ENCODE measurements around the gene PCDHA10. TPM values are rescaled to one million over a fixed set of nuclear protein-coding genes. Genes with fewer than 3 reads are reported as not detected.
"Not testable (repeated sequence)": the region's sequence is repeated elsewhere in the genome, so short reads cannot be mapped to it uniquely, and the experiment has no call there.

Gene PCDHA10
- total RNA-seq, 1 donor from 2014 or later, result 18.3 TPM

DNA sequence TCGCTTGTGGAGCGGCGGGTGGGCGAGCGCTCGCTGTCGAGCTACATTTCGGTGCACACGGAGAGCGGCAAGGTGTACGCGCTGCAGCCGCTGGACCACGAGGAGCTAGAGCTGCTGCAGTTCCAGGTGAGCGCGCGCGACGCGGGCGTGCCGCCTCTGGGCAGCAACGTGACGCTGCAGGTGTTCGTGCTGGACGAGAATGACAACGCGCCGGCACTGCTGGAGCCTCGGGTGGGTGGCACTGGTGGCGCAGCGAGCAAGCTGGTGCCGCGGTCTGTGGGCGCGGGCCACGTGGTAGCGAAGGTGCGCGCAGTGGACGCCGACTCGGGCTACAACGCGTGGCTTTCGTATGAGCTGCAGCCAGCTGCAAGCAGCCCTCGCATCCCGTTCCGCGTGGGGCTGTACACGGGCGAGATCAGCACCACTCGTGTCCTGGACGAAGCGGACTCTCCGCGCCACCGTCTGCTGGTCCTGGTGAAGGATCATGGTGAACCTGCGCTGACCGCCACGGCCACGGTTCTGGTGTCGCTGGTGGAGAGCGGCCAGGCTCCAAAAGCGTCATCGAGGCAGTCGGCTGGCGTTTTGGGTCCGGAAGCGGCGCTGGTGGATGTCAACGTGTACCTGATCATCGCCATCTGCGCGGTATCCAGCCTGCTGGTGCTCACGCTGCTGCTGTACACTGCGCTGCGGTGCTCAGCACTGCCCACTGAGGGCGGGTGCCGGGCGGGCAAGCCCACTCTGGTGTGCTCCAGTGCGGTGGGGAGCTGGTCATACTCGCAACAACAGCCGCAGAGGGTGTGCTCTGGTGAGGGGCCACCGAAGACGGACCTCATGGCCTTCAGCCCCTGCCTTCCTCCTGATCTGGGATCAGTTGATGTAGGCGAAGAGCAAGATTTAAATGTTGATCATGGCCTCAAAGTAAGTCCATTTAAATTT is 12.6 kb upstream of the PCDHA10 start:
- Mint-ChIP-seq H3K9me3 (ENCODE audit: low read depth) (peaks cover 36% of the 10 kb centered on the region), H3K4me3 (ENCODE audit: low read depth) (no peak overlapping the region), H3K4me1 (ENCODE audit: low read depth) (no peaks in the 10 kb centered on the region), H3K27me3 (no peaks in the 10 kb centered on the region), H3K36me3 (ENCODE audit: insufficient read depth) (peaks cover 58% of the 10 kb centered on the region), H3K27ac (no peak overlapping the region)
- no peak for DNase-seq (ENCODE audit: low spot score, unreplicated experiment)
- no peak for TF ChIP-seq CTCF (IDR thresholded peaks at IDR 0.05; ENCODE audit: unreplicated experiment)

GRCh38 chr5:140848139-140849102 is 7.3 kb upstream of the PCDHA10 start, which contains the start of gene PCDHA9:
Gene PCDHA9, plus strand, starts transcription at chr5:140848382. Its CDS starts 114 bp downstream, at chr5:140848496.
- H3K4me1 Mint-ChIP-seq (ENCODE audit: low read depth); H3K27me3 Mint-ChIP-seq; DNase-seq (ENCODE audit: low spot score, unreplicated experiment): not testable (repeated sequence)
- Mint-ChIP-seq H3K27ac (peak within 1 kb of the TSS; percentile 37), H3K4me3 (ENCODE audit: low read depth) (peak within 1 kb of the TSS; percentile 48), H3K9me3 (ENCODE audit: low read depth) (peaks cover 21% of the 10 kb centered on the region), H3K36me3 (ENCODE audit: insufficient read depth) (peaks cover 53% of the 10 kb centered on the region)

DNA sequence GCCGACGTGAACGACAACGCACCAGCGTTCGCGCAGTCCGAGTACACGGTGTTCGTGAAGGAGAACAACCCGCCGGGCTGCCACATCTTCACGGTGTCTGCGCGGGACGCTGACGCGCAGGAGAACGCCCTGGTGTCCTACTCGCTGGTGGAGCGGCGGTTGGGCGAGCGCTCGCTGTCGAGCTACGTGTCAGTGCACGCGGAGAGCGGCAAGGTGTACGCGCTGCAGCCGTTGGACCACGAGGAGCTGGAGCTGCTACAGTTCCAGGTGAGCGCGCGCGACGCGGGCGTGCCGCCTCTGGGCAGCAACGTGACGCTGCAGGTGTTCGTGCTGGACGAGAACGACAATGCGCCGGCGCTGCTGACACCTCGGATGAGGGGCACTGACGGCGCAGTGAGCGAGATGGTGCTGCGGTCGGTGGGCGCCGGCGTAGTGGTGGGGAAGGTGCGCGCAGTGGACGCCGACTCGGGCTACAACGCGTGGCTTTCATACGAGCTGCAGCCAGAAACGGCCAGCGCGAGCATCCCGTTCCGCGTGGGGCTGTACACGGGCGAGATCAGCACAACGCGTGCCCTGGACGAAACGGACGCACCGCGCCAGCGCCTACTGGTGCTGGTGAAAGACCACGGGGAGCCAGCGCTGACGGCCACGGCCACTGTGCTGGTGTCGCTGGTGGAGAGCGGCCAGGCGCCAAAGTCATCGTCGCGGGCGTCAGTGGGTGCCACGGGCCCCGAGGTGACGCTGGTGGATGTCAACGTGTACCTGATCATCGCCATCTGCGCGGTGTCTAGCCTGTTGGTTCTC is 5.7 kb upstream of the PCDHA10 start:
- not testable (repeated sequence) for H3K4me3 Mint-ChIP-seq (ENCODE audit: low read depth); H3K27me3 Mint-ChIP-seq; H3K27ac Mint-ChIP-seq; DNase-seq (ENCODE audit: low spot score, unreplicated experiment); H3K4me1 Mint-ChIP-seq (ENCODE audit: low read depth)
- Mint-ChIP-seq H3K9me3 (ENCODE audit: low read depth) (peaks cover 18% of the 10 kb centered on the region), H3K36me3 (ENCODE audit: insufficient read depth) (peaks cover 48% of the 10 kb centered on the region)

- no peak for DNase-seq (ENCODE audit: low spot score, unreplicated experiment)
- H3K27me3 Mint-ChIP-seq, result no peaks in the 10 kb centered on the region
- H3K27ac Mint-ChIP-seq, result peak overlapping the region; percentile 95
- H3K4me1 Mint-ChIP-seq (ENCODE audit: low read depth), result peaks cover 4% of the 10 kb centered on the region
- H3K36me3 Mint-ChIP-seq (ENCODE audit: insufficient read depth), result peaks cover 60% of the 10 kb centered on the region
- no peak for TF ChIP-seq CTCF (IDR thresholded peaks at IDR 0.05; ENCODE audit: unreplicated experiment)
- no peak overlapping the region for H3K4me3 Mint-ChIP-seq (ENCODE audit: low read depth)
- H3K9me3 Mint-ChIP-seq (ENCODE audit: low read depth), result peaks cover 34% of the 10 kb centered on the region
Measured at GRCh38 chr5:140857177-140857986, 1.7 kb downstream of the PCDHA10 start.

DNA sequence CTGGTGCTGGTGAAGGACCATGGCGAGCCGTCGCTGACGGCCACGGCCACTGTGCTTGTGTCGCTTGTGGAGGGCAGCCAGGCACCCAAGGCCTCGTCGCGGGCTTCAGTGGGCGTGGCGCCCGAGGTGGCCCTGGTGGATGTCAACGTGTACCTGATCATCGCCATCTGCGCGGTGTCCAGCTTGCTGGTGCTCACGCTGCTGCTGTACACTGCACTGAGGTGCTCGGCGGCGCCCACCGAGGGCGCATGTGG is 2.2 kb downstream of the PCDHA10 start:
- no peak for TF ChIP-seq CTCF (IDR thresholded peaks at IDR 0.05; ENCODE audit: unreplicated experiment)
- Mint-ChIP-seq H3K27me3 (no peaks in the 10 kb centered on the region), H3K4me3 (ENCODE audit: low read depth) (no peak overlapping the region), H3K4me1 (ENCODE audit: low read depth) (peaks cover 4% of the 10 kb centered on the region), H3K36me3 (ENCODE audit: insufficient read depth) (peaks cover 63% of the 10 kb centered on the region), H3K27ac (peak overlapping the region; percentile 37), H3K9me3 (ENCODE audit: low read depth) (peaks cover 34% of the 10 kb centered on the region)
- DNase-seq (ENCODE audit: low spot score, unreplicated experiment), result no peak

All from progenitor cell of endocrine pancreas (in vitro differentiated cells).